Measurements from ENCODE around the gene BLNK.

The BLNK gene

DNA sequence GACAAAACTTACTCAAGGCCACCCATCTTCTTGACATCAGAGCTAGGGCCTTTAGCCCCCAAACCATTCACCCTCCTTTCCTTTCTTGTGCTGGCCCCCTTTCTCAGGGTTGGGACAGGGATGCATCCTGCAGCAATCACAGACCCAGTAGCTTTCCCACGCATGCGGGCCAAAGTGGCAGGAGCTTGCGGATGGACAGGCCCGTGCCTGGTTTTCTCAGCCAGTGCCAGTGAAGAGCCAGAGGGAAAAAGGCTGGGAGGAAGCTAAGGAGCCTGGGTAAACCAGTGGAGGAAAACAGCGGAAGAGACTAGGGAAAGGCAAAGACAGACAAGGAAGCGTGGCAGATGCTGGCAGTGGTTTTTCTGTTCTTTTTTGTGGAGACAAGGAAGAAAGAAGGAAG is 5.1 kb upstream of the BLNK start:
- TF ChIP-seq, protein P1, sequence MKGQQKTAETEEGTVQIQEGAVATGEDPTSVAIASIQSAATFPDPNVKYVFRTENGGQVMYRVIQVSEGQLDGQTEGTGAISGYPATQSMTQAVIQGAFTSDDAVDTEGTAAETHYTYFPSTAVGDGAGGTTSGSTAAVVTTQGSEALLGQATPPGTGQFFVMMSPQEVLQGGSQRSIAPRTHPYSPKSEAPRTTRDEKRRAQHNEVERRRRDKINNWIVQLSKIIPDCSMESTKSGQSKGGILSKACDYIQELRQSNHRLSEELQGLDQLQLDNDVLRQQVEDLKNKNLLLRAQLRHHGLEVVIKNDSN (IDR thresholded peaks at IDR 0.05) = no peak
- no peak for TF ChIP-seq ZBTB7A (IDR thresholded peaks at IDR 0.05; ENCODE audit: low read depth)
- no peak for TF ChIP-seq EGR1 (IDR thresholded peaks at IDR 0.05)
- TF ChIP-seq, protein P2, sequence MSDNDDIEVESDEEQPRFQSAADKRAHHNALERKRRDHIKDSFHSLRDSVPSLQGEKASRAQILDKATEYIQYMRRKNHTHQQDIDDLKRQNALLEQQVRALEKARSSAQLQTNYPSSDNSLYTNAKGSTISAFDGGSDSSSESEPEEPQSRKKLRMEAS (IDR thresholded peaks at IDR 0.05) = no peak
- TF ChIP-seq NFIC (IDR thresholded peaks at IDR 0.05) = no peak
- TF ChIP-seq CREB1 (IDR thresholded peaks at IDR 0.05; ENCODE audit: low read depth) = no peak
- no peak for TF ChIP-seq CEBPB (IDR thresholded peaks at IDR 0.05)

DNA sequence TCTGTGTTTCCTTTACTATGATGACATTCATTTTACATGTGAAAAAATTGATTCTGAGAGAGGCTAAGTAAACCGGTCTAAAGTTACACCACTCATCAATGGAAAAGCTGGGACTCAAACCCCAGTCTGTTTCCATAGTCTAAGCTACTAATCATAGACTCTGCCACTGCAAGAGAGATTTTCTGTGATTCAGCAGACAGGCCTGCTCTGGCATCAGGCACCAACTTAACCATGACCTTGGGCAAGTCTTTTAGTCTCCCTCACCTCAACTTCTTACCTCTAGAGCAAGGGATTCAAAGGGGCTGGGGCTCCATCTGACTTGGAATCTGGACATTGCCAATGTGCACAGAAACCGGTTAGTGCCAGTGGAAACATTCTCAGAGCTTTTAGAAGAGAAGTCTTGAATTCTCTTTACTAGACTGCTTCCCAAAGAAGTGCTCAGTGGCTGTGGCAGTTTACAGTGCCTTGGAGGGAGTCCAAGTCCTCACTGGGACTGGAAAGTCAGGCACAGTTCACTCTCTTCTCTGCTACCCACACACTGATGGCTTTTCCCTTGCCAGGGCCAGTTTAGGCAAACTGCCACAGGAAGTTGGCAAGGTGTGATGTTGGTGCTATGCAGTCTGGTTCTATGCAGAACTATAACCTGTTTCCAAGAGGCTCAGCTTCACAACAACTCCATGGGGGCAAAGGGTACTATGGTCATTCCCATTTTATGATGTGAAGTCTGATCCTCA is 4.5 kb upstream of the BLNK start:
- TF ChIP-seq TAF1 (IDR thresholded peaks at IDR 0.05; ENCODE audit: low read depth) (no peak), NFIC (IDR thresholded peaks at IDR 0.05) (peak; percentile 38; the same call in 1 of the 2 replicates), TCF12 (IDR thresholded peaks at IDR 0.05; ENCODE audit: low read depth) (no peak), RAD21 (IDR thresholded peaks at IDR 0.05; ENCODE audit: low read depth) (no peak)
- TF ChIP-seq, protein P2 (IDR thresholded peaks at IDR 0.05) = no peak
- TF ChIP-seq, protein P1 (IDR thresholded peaks at IDR 0.05) = no peak

DNA sequence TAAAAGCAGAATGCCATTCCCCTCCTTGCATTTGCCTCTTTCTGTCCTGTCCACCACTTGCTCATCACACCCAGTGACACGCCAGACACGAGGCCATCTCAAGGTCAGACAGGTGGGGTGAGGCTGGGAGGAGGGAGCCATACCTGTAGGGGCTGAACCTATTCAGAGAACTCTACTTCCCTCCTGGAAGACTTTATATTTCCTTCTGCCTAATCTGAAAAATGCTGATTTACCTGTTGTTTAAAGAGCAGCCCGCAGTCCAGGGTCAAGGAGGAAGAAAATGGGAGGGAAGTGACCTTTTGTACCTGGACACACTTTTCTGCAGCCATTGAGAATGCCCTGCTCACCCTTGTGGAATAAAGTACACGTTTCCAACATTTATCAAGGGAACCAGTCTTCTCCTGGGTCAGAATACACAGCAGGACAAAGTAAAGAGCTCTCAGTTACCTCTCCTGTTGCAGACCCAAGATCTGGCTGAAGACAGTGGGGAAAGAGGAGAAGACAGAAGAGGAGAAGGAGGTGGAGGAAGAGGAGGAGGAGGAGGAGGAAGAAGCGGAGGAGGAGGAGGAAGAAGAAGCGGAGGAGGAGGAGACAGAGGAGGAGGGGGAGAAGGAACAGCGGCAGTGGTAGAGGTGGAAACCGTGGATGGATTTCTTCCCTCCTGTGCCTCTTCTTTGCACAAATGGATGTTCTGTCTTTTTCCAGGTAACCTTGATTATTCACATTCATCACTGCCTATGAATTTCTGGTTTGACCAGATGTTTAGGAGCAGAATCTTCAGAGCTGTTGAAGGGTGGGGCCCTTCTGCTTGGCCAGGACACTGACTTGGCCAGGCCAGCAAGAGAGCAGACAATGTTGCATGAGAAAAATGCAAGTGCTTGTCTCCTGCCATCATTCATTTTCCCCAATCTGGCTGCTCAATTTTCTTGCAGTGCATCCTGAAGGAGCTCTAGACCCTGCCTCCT is 1.2 kb upstream of the BLNK start:
- TF ChIP-seq YY1 (IDR thresholded peaks at IDR 0.05; ENCODE audit: low read depth) = no peak

DNA sequence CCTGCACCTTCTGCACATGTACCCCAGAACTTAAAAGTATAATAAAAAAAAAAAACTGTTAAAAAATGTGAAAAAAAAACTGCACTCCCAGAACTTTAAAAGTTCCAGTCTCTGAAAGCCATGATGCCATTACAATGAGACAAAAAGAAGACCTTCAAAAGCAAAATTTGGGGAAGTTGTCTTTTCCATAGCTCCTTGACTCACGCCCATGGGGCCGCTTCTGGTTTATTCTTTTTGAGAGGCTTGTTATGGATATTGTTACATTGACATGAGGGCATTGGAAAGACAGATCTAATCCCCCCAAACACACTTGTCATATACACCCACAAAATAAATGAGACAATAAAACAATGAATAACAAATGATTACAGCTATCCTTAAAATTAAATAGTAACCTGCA is 798 bp downstream of the BLNK start:
- TF ChIP-seq YY1 (IDR thresholded peaks at IDR 0.05; ENCODE audit: low read depth) (no peak), CEBPB (IDR thresholded peaks at IDR 0.05) (no peak), TAF1 (IDR thresholded peaks at IDR 0.05; ENCODE audit: low read depth) (no peak), CREB1 (IDR thresholded peaks at IDR 0.05; ENCODE audit: low read depth) (no peak), TCF12 (IDR thresholded peaks at IDR 0.05; ENCODE audit: low read depth) (no peak), FOXM1 (IDR thresholded peaks at IDR 0.05; ENCODE audit: borderline replicate concordance, low read depth) (no peak), EP300 (IDR thresholded peaks at IDR 0.05; ENCODE audit: borderline replicate concordance) (no peak), EGR1 (IDR thresholded peaks at IDR 0.05) (no peak), RAD21 (IDR thresholded peaks at IDR 0.05; ENCODE audit: low read depth) (no peak), ZBTB7A (IDR thresholded peaks at IDR 0.05; ENCODE audit: low read depth) (no peak), NFIC (IDR thresholded peaks at IDR 0.05) (no peak), TEAD4 (IDR thresholded peaks at IDR 0.05) (no peak)
- TF ChIP-seq, protein P1 (IDR thresholded peaks at IDR 0.05) = no peak
- TF ChIP-seq, protein P3, sequence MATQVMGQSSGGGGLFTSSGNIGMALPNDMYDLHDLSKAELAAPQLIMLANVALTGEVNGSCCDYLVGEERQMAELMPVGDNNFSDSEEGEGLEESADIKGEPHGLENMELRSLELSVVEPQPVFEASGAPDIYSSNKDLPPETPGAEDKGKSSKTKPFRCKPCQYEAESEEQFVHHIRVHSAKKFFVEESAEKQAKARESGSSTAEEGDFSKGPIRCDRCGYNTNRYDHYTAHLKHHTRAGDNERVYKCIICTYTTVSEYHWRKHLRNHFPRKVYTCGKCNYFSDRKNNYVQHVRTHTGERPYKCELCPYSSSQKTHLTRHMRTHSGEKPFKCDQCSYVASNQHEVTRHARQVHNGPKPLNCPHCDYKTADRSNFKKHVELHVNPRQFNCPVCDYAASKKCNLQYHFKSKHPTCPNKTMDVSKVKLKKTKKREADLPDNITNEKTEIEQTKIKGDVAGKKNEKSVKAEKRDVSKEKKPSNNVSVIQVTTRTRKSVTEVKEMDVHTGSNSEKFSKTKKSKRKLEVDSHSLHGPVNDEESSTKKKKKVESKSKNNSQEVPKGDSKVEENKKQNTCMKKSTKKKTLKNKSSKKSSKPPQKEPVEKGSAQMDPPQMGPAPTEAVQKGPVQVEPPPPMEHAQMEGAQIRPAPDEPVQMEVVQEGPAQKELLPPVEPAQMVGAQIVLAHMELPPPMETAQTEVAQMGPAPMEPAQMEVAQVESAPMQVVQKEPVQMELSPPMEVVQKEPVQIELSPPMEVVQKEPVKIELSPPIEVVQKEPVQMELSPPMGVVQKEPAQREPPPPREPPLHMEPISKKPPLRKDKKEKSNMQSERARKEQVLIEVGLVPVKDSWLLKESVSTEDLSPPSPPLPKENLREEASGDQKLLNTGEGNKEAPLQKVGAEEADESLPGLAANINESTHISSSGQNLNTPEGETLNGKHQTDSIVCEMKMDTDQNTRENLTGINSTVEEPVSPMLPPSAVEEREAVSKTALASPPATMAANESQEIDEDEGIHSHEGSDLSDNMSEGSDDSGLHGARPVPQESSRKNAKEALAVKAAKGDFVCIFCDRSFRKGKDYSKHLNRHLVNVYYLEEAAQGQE (IDR thresholded peaks at IDR 0.05; ENCODE audit: low read depth) = no peak
- TF ChIP-seq, protein P2 (IDR thresholded peaks at IDR 0.05) = no peak

DNA sequence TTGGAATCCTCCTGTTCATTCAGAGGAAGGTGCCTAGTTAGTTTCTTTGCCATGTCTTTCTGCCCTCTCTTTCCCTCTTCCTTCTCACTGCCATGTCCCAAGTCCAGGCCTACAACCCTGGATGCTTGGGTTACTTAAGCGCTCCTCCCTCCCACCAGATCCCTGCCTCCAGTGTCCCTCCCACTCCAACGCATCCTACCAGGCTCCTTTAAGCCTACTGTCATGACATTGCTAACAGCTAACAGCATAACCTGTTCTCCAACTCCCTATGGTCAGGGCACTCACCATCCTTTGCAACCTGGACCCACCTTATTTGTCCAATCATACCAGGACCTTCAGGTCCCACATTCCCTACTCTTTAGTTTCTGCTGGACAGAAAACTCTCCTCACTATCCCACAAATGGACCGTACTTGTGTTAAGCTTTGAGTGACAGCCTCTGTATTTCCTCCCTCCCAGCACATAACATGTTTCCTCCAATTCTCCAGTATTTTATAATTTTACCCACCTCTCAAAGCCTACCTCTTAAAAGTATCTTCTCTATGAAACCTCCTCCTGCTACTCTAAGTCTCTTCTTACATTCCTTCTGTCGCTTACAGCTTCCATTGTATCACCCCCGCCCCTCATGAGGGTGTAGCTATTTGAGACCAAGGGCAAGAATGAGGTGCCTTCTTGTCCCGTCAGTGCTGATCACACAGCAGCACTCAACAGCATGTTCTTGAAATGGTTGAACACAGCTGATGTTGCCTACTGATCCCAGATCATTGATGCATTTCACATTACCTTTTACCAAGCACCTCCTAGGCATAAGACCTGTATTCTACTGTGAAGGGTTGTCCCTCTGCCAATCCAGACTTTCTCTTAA is 1.7 kb downstream of the BLNK start:
- no peak for TF ChIP-seq EP300 (IDR thresholded peaks at IDR 0.05; ENCODE audit: borderline replicate concordance)
- no peak for TF ChIP-seq CEBPB (IDR thresholded peaks at IDR 0.05)
- TF ChIP-seq EGR1 (IDR thresholded peaks at IDR 0.05) = no peak
- TF ChIP-seq, protein P2 (IDR thresholded peaks at IDR 0.05) = no peak
- TF ChIP-seq NFIC (IDR thresholded peaks at IDR 0.05) = no peak
- TF ChIP-seq, protein P3 (IDR thresholded peaks at IDR 0.05; ENCODE audit: low read depth) = no peak
- no peak for TF ChIP-seq TAF1 (IDR thresholded peaks at IDR 0.05; ENCODE audit: low read depth)
- no peak for TF ChIP-seq ZBTB7A (IDR thresholded peaks at IDR 0.05; ENCODE audit: low read depth)
- TF ChIP-seq, protein P1 (IDR thresholded peaks at IDR 0.05) = no peak
- no peak for TF ChIP-seq FOXM1 (IDR thresholded peaks at IDR 0.05; ENCODE audit: borderline replicate concordance, low read depth)
- TF ChIP-seq CREB1 (IDR thresholded peaks at IDR 0.05; ENCODE audit: low read depth) = no peak
